ENCODE results near the gene B3GAT1.

DNA sequence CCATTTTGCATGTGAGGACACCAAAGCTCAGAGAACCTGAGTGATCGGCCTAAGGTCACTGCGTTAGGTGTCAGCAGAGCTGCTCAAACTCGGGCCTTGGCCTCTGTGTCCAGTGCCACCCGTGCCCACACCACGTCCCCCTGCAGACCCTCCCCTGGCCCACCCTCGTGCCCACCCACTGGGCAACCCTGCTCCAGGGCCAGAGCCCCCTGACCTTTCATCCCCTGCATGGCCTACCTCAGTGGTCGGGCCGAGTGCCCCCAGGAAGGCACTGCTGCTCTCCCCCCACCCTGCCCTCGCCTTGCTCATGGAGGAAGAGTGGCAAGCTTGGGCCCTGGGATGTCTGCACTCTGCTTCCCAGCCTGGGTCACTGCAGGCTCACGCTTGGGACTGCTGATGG, 17.7 kb downstream of the B3GAT1 start:
- TF ChIP-seq, protein P1, sequence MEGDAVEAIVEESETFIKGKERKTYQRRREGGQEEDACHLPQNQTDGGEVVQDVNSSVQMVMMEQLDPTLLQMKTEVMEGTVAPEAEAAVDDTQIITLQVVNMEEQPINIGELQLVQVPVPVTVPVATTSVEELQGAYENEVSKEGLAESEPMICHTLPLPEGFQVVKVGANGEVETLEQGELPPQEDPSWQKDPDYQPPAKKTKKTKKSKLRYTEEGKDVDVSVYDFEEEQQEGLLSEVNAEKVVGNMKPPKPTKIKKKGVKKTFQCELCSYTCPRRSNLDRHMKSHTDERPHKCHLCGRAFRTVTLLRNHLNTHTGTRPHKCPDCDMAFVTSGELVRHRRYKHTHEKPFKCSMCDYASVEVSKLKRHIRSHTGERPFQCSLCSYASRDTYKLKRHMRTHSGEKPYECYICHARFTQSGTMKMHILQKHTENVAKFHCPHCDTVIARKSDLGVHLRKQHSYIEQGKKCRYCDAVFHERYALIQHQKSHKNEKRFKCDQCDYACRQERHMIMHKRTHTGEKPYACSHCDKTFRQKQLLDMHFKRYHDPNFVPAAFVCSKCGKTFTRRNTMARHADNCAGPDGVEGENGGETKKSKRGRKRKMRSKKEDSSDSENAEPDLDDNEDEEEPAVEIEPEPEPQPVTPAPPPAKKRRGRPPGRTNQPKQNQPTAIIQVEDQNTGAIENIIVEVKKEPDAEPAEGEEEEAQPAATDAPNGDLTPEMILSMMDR (IDR thresholded peaks at IDR 0.05; ENCODE audit: insufficient read depth, low read depth, low read length): no peak
- TF ChIP-seq EZH2 (IDR thresholded peaks at IDR 0.05; ENCODE audit: insufficient read depth, low read length): no peak
